Measurements from ENCODE around the gene GIPC2.

DNA sequence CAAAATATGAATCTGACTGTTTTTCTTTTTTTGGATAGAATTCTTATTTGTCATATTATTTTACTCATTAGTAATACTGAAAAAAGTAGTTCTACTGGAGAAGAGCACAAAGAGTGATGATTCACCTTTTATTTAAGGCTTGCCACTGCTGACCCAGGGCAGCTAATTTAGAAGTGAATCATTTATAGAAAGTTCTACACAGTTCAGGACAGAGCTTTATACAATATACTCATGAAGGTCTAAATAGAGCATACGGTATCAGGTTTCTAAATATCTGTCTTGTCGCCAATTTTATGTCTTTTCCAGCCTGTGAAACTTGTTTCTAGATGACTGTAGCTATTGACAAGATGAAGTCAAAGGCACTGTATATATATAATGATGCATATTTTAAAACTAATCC is 25.0 kb downstream of the GIPC2 start:
- TF ChIP-seq POLR2A (IDR thresholded peaks at IDR 0.05; ENCODE audit: low read depth, low read length) (no peak), MYC (IDR thresholded peaks at IDR 0.05; ENCODE audit: low read depth, low read length) (no peak), POLR2AphosphoS5 (IDR thresholded peaks at IDR 0.05; ENCODE audit: insufficient read depth, low read depth, low read length) (no peak), EZH2 (IDR thresholded peaks at IDR 0.05; ENCODE audit: borderline replicate concordance, low read depth, low read length, severe bottlenecking) (no peak), FOS (IDR thresholded peaks at IDR 0.05; ENCODE audit: borderline replicate concordance, insufficient read depth, low read length) (peak; percentile 93), GATA2 (IDR thresholded peaks at IDR 0.05; ENCODE audit: insufficient read depth, insufficient read length, low read depth, low read length) (no peak)
- TF ChIP-seq, protein P1, sequence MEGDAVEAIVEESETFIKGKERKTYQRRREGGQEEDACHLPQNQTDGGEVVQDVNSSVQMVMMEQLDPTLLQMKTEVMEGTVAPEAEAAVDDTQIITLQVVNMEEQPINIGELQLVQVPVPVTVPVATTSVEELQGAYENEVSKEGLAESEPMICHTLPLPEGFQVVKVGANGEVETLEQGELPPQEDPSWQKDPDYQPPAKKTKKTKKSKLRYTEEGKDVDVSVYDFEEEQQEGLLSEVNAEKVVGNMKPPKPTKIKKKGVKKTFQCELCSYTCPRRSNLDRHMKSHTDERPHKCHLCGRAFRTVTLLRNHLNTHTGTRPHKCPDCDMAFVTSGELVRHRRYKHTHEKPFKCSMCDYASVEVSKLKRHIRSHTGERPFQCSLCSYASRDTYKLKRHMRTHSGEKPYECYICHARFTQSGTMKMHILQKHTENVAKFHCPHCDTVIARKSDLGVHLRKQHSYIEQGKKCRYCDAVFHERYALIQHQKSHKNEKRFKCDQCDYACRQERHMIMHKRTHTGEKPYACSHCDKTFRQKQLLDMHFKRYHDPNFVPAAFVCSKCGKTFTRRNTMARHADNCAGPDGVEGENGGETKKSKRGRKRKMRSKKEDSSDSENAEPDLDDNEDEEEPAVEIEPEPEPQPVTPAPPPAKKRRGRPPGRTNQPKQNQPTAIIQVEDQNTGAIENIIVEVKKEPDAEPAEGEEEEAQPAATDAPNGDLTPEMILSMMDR (IDR thresholded peaks at IDR 0.05; ENCODE audit: extremely low read depth in 1 of 2, insufficient read depth in 1 of 2, low read depth in 1 of 2, low read length in 2 of 2) = no peak
- TF ChIP-seq, protein P2, sequence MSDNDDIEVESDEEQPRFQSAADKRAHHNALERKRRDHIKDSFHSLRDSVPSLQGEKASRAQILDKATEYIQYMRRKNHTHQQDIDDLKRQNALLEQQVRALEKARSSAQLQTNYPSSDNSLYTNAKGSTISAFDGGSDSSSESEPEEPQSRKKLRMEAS (IDR thresholded peaks at IDR 0.05; ENCODE audit: insufficient read depth, insufficient read length) = no peak
